Activated T-cell treated with anti-CD3 and anti-CD28 coated beads for 48 hours (primary cell): ENCODE measurements around the gene GLUD1.
"Not testable (repeated sequence)": the region's sequence is repeated elsewhere in the genome, so short reads cannot be mapped to it uniquely, and the experiment has no call there.

Experiments
- DNase-seq: peaks from one replicate; pipeline ENCODE4 v3.0.0-alpha.2; 2020; ENCODE audit warnings: low read depth

Gene GLUD1

GRCh38 chr10:87090779-87091178 lies 3.9 kb downstream of the GLUD1 start:
- DNase-seq = no peak

GRCh38 chr10:87089746-87090145 lies 4.9 kb downstream of the GLUD1 start:
- no peak for DNase-seq

- no peak for DNase-seq
Measured at GRCh38 chr10:87085537-87085936, 9.1 kb downstream of the GLUD1 start.

- not testable (repeated sequence) for DNase-seq
Measured at GRCh38 chr10:87084291-87084782, 10.3 kb downstream of the GLUD1 start.

GRCh38 chr10:87083576-87084290 lies 10.9 kb downstream of the GLUD1 start:
- not testable (repeated sequence) for DNase-seq

GRCh38 chr10:87082219-87082618 lies 12.4 kb downstream of the GLUD1 start:
- not testable (repeated sequence) for DNase-seq

- not testable (repeated sequence) for DNase-seq
Measured at GRCh38 chr10:87081574-87081973, 13.1 kb downstream of the GLUD1 start.

- not testable (repeated sequence) for DNase-seq
Measured at GRCh38 chr10:87080621-87081020, 14.0 kb downstream of the GLUD1 start.

GRCh38 chr10:87079106-87079836 lies 15.4 kb downstream of the GLUD1 start:
- no peak for DNase-seq

- not testable (repeated sequence) for DNase-seq
Measured at GRCh38 chr10:87076421-87076820, 18.2 kb downstream of the GLUD1 start.

GRCh38 chr10:87072449-87072848 lies 22.2 kb downstream of the GLUD1 start:
- DNase-seq = no peak

- DNase-seq = no peak
Measured at GRCh38 chr10:87068281-87068680, 26.4 kb downstream of the GLUD1 start.

- no peak for DNase-seq
Measured at GRCh38 chr10:87066865-87067264, 27.8 kb downstream of the GLUD1 start.

GRCh38 chr10:87066178-87066577 lies 28.5 kb downstream of the GLUD1 start:
- no peak for DNase-seq

- no peak for DNase-seq
Measured at GRCh38 chr10:87064651-87065050, 30.0 kb downstream of the GLUD1 start.

GRCh38 chr10:87060280-87060928 lies 34.2 kb downstream of the GLUD1 start:
- no peak for DNase-seq

GRCh38 chr10:87059401-87059800 lies 35.2 kb downstream of the GLUD1 start:
- DNase-seq = no peak

- no peak for DNase-seq
Measured at GRCh38 chr10:87058171-87058570, 36.5 kb downstream of the GLUD1 start.

GRCh38 chr10:87054373-87055295 lies 40.0 kb downstream of the GLUD1 start:
- DNase-seq = no peak

- DNase-seq = no peak
Measured at GRCh38 chr10:87053577-87054181, 41.0 kb downstream of the GLUD1 start.

- DNase-seq = no peak
Measured at GRCh38 chr10:87053111-87053510, 41.5 kb downstream of the GLUD1 start.
